Astrocyte of the cerebellum (primary cell): ENCODE data around the gene ADCY4.
"Not testable (repeated sequence)": the region's sequence is repeated elsewhere in the genome, so short reads cannot be mapped to it uniquely, and the experiment has no call there.

ENCODE experiments used
- DNase-seq: peaks from one replicate; pipeline ENCODE4 v3.0.0-alpha.2; 2011; ENCODE audit warnings: low read depth
- H3K4me3 ChIP-seq: 2 replicates; pipeline ENCODE4 v1.5.1; 2011; ENCODE audit warnings: mild to moderate bottlenecking, low read depth, low read length, moderate library complexity
- CTCF ChIP-seq: IDR thresholded peaks from 2 replicates; pipeline ENCODE4 v1.5.1; 2012; ENCODE audit warnings: low read length, low read depth, moderate library complexity, mild to moderate bottlenecking; ENCODE audit errors: missing control alignments
- in situ Hi-C: cut with HindIII; loops from 2 replicates; pipeline ENCODE4 v1.10.0; 2017; ENCODE audit warnings: low sequenced_read_pairs

Gene ADCY4

GRCh38 chr14:24378981-24379906 is 44.4 kb upstream of the ADCY4 start:
- no peak for TF ChIP-seq CTCF
- in situ Hi-C loops = no loop called here

GRCh38 chr14:24378327-24378726 is 43.5 kb upstream of the ADCY4 start:
- H3K4me3 ChIP-seq = no peak overlapping the region
- TF ChIP-seq CTCF = no peak
- DNase-seq = no peak
- in situ Hi-C loops = no loop called here

More at GRCh38 chr14:24378981-24379906, 44.4 kb upstream of the ADCY4 start:
- H3K4me3 ChIP-seq = no peak overlapping the region
- no peak for DNase-seq

GRCh38 chr14:24377657-24378056 is 42.8 kb upstream of the ADCY4 start:
- H3K4me3 ChIP-seq = no peak overlapping the region
- TF ChIP-seq CTCF = no peak
- no peak for DNase-seq
- in situ Hi-C loops = no loop called here

GRCh38 chr14:24377126-24377525 is 42.3 kb upstream of the ADCY4 start:
- TF ChIP-seq CTCF = no peak
- H3K4me3 ChIP-seq = no peak overlapping the region
- in situ Hi-C loops = no loop called here
- DNase-seq = no peak

GRCh38 chr14:24376448-24377070 is 41.7 kb upstream of the ADCY4 start:
- in situ Hi-C loops = no loop called here
- H3K4me3 ChIP-seq = no peak overlapping the region
- no peak for TF ChIP-seq CTCF
- DNase-seq = no peak

- in situ Hi-C loops = no loop called here
- DNase-seq = no peak
- H3K4me3 ChIP-seq = no peak overlapping the region
- no peak for TF ChIP-seq CTCF
Measured at GRCh38 chr14:24372701-24373416, 38.0 kb upstream of the ADCY4 start.

- H3K4me3 ChIP-seq, DNase-seq, in situ Hi-C loops: not testable (repeated sequence)
Measured at GRCh38 chr14:24371605-24372004, 36.7 kb upstream of the ADCY4 start.
